CD4-positive, alpha-beta T cell treated with Interferon alpha-2 for 1 hour (primary cell): ENCODE measurements around the gene NRP2.

Experiments used
- DNase-seq, 2 donors: peaks; one replicate each; pipeline ENCODE4 v3.0.0-alpha.2; 2020 to 2022

NRP2 gene

DNA sequence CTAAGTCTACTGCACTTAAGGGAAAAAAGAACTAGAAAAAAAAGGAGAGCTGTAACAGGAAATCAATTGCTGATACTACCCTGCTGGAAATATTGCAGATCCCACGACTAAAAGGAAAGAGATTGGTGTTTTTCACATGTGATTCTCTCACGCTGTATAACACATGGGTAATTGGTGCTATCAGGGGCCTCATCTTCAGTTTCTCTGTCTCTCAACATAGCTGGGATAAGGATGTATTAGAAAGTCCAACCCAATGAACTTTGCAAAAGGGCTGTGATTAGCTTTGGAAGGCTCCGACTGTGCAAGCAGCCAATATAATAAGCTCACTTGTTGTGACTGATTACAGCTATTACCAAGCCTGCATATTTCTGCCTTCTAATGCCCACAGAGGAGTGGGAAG is 133.4 kb downstream of the NRP2 start:
- DNase-seq: no peak

DNA sequence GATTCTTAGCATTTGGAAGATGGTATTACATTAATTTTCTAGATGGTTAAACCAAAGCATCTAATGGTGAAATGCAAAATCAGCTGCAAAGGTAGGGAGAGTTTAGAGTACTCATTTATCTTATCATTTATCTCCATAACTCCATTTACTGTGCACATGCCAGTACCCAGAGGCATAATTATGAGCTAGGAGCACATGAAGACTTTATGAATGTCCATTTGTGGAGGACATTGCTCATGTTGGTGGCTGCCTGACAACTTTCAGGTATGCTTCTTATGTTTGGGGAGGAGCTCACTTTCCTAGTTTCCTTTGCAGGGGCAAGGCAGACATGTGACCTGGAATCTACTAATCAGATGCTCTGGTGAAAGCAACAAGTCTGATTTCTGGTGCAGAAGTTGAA is 134.0 kb downstream of the NRP2 start:
- DNase-seq: no peak

DNA sequence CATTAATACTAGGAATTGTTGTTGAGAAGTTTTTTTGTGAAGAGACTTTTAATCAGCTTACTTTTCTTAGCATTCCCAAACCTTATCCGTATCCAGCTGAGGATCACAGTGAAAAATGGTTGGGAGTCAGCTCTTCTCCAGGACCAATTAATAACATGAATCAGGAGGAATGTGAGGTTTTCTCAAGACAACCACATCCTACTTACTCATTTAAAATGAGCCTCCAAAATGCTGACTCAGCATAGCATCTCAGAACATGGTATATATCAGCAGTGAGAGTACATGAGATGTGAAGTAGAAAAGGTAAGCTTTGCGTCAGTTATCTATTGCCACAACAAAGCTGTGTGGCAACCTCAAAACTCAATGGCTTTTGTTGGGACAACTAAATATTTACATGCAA is 140.3 kb downstream of the NRP2 start:
- DNase-seq: no peak

DNA sequence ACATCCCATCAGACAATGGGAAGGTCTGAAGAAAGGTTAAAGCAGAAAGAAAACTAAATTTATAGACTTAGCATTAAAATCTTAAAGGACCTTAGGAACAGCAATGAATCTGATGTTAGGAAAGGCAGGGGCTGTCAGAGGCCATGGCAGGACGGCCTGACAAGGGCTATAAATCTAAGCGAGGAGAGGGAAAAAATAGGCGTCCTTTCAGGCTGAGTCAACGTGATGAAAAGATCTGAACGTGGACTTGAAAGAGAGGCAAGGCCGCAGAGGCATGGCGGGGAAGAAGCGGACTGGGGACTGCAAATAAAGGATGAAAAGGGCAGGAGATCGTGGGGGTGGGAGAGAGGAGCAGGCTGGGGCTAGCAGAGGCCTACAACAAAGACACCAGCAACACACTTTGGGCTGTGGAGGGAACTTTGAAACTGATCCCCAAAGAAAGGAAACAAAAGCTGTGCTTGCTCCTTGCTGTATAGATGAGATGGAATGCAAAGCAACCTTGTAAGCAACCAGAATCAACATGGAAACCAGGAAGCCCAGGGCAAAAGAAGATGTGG is 145.6 kb downstream of the NRP2 start:
- no peak for DNase-seq

DNA sequence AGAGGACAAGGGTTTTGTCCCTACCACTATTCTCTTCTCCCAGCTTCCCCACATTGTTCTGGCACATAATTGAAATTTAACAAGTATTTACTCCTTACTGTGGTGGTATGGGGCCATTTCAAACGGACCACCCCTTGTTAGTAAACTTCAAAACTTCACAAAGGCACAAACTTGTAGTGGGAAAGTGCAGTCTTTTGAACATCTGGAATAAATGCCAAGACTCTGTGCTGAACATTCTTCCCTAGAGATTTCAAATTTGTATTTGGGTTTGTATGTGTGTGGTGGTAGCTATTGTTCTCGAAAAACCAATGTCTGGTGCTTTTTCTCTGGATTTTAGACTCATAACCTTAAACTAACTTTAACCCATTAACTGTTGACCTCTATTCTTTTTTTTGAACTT is 151.6 kb downstream of the NRP2 start:
- DNase-seq: no peak

DNA sequence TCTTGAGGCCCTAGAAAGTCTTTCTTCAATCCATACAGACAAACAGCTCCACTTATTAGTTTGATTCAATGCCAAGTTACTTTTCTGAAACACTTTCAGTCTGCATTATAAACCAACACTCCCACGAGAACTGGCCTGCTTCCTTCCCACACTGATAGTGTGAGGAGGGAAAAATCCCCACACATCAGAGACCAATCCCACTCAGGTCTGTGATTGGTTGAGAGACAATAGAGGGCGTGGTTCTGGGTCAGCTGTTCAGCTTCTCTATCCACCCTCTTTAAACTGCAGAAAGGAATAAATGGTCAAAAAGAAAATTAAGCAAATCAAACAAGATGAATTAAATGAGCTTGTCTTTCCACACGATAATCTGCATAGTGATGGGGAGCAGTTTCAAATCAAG is 152.5 kb downstream of the NRP2 start:
- DNase-seq: no peak

DNA sequence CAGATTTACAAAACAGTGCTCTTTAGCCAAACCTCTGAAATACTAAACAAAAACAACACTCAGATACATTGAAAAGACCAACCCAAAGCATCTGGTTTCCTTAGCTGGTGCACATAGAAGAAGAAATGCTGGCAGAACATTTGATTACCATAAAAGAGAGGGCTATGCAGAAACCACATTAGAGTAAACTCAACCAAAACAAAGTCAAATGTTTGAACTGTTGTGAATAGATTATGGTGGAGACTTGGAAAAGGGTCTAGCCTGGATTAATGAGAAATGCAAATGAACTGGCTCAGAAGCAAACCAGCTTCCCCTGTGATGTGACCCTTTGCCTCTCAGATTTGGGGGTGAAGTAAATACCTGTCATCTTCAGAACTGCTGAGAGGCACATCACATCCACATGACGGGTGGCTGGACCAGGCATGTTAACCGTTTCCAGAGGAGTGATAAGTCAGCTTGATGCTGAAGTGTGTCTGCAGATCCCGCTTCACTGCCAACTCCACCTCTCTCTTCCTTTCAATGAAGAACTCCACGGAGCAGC is 153.0 kb downstream of the NRP2 start:
- DNase-seq: no peak

DNA sequence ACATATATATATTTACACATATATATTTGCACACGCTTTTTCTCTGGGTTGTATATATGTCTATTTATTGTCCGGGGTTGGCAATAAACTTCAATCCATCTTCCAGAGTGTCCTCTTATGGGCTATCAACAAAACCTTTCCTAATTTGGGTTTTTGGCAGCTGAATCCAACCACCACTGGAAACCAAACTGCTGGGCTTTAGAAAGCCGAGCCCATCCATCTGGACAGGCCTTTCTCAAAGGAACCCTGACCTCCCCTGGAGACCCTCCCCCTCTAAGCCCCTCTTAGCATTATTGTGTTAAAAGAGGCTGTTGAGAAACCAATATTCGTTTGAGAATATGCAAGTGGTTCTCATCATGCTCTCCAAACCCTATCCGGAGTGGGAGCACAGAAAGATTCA is 153.6 kb downstream of the NRP2 start:
- DNase-seq: no peak

DNA sequence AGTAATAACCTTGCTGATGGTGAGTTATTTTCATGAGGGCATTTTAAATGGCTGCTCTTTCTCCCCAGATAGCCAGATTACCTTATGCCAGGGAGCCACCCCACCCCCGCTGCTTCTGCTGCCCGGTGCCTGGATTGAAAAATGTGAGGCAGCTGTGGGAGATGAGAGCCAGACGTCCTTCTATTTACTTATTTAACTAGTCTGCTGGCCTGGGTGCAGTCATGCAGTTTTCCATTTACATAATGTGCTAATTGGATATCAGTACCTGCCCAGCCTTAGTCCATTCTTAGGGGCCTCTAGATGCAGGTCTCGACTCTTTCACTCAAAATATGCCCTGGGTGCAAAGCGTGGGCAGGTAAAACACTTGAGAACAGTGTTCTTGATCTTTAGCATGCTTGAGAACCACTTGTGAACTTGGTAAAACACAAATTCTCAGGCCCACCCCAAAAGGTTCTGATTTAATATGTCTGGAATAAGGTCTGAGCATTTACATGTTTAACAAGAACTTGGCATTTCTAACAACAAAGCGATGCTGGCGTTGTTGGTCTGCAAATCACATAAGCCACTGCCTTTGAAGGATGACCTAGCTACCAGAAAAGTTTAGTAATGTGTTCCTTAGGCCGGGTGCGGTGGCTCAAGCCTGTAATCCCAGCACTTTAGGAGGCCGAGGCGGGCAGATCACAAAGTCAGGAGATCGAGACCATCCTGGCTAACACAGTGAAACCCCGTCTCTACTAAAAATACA is 154.3 kb downstream of the NRP2 start:
- no peak for DNase-seq

DNA sequence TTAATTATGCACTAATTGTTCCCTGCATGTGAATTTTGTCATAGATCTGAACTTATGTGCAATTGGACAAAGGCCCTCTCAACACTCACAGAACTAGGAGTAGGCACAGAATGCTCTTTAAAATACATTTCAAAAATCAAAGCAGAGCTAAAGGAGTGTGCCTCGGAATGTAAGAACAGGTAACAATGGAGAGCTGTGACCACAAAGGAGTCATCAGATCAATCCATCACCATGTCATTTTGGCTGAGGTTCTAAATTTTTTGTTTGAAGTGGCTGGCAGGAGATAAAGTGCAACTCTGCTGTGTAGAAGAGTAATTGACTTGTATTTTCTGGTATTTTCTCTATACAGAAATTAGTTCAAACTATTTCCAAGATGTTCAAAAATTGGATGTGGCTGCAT is 155.4 kb downstream of the NRP2 start:
- DNase-seq: no peak

DNA sequence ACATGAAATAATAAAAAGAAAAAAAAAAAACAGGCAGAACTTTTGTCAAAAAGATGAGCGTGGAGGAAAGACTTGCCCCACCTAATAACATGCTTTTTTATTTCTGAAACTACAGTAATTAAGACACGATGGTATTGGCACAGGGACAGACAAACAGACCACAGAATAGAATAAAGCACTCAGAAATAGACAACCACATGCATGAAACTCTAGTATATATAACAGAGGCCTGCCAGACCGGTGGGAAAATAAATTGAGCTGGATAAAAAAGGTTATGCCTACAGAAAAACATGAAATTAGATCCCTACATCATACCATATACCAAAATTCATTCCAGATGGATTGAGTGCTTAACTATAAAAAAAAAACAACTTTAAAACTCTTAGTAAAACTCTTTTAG is 163.1 kb downstream of the NRP2 start:
- no peak for DNase-seq
